Thyroid gland (tissue), 4 donors: ENCODE data around the gene MTCH2.

Experiments
- POLR2A ChIP-seq, 2 donors: fragments of 450-650 bp; IDR thresholded peaks; one replicate each; pipeline ENCODE4 v1.6.1; 2017; ENCODE audit warnings: antibody characterized with exemption in 2 of 2, mild to moderate bottlenecking in 2 of 2, moderate library complexity in 1 of 2
- TF ChIP-seq, protein P1 (sequence below), 6 experiments: fragments of 200-600 bp in 3 of 6; fragments of 450-650 bp in 3 of 6; sonication (generic) in 3 of 6; IDR thresholded peaks; one replicate each; pipeline ENCODE4 v1.5.1; 2016 to 2019; ENCODE audit warnings: antibody characterized with exemption in 6 of 6, mild to moderate bottlenecking in 2 of 6, inconsistent platforms in 1 of 6, moderate library complexity in 1 of 6

DNA sequence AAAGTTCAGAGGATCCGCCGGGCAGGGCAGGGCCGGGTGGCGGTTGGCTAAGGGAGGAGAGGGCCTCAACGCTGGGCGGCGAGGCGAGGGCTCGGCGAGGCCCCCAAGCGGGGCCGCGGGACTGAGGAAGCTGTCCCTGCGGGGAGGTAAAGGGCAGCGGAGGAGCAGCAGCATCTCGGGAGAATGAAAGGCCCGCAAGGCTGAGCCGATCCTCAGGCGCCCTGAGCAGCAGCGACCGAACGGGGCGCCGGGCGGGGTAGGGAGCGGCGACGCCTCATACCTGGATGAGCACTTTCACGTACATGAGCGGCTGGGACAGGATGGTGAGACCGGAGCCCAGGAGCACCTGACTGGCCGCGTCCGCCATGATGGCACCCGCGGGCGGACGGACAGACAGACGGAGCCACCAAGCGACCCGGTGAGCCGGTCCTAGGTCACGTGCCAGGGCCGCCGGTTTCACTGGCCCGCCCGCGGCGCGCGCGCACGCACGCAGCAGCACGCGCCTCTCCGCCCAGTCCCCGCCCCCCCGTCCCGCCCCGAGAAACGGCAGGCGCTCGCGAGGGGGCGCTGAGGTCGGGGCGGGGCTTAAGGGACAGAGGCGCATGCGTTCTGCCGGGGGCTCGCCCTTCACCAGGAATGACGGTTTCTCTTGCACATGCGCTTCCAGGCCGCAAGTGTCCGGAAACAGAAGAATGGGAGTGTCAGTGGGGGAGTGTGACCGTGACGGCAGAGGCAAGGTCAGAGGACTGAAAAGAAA lies at the start of gene MTCH2:
- TF ChIP-seq POLR2A (IDR thresholded peaks at IDR 0.05): peak; percentile 58 to 81
- TF ChIP-seq, protein P1, sequence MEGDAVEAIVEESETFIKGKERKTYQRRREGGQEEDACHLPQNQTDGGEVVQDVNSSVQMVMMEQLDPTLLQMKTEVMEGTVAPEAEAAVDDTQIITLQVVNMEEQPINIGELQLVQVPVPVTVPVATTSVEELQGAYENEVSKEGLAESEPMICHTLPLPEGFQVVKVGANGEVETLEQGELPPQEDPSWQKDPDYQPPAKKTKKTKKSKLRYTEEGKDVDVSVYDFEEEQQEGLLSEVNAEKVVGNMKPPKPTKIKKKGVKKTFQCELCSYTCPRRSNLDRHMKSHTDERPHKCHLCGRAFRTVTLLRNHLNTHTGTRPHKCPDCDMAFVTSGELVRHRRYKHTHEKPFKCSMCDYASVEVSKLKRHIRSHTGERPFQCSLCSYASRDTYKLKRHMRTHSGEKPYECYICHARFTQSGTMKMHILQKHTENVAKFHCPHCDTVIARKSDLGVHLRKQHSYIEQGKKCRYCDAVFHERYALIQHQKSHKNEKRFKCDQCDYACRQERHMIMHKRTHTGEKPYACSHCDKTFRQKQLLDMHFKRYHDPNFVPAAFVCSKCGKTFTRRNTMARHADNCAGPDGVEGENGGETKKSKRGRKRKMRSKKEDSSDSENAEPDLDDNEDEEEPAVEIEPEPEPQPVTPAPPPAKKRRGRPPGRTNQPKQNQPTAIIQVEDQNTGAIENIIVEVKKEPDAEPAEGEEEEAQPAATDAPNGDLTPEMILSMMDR (IDR thresholded peaks at IDR 0.05): peak in 4 of 6 experiments; percentile 10 to 38 (median 22)
